AG10803 (cell line): ENCODE results near the gene LLGL2.

Experiments
- DNase-seq: peaks from one replicate; pipeline ENCODE4 v3.0.0; 2010; ENCODE audit warnings: low read depth
- H3K4me3 ChIP-seq: 2 replicates; pipeline ENCODE4 v1.5.1; 2011; ENCODE audit warnings: mild to moderate bottlenecking, low read length, control low read depth
- TF ChIP-seq, protein P1 (sequence below): conservative IDR thresholded peaks from 2 replicates; pipeline ENCODE4 v1.5.1; 2011; ENCODE audit warnings: mild to moderate bottlenecking, low read length, control low read depth, inconsistent platforms

The LLGL2 gene

DNA sequence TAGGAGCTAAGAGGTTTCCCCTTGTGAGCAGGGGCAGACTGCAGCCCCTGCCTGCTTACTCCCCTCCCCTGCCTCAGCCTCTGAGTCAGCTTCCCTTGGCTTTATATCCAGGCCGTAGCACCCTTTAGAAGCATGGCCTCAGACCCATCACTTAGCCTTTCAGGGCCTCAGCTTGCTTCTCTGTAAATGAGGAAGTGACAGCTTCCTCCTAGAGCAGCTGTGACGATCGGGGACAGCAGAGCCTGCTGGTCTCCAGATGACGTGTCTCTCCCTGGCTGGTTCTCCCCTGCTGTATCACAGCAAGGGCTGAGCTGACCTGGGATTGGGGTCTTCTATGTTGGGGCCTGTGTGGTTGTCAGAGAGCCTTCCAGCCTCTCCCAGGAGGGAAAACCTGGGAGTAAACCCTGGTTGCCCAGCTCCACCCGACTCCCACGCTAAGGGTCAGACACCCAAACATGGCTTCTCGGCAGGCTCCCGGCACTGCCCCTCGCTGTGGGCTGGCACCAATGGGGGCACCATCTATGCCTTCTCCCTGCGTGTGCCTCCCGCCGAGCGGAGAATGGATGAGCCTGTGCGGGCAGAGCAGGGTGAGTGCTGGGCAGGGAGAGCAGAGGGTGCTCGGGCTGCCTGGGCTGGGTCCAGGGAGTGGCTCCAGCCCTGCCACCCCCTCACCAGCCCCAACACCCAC lies 45.8 kb downstream of the LLGL2 start:
- H3K4me3 ChIP-seq, result no peak overlapping the region
- TF ChIP-seq, protein P1, sequence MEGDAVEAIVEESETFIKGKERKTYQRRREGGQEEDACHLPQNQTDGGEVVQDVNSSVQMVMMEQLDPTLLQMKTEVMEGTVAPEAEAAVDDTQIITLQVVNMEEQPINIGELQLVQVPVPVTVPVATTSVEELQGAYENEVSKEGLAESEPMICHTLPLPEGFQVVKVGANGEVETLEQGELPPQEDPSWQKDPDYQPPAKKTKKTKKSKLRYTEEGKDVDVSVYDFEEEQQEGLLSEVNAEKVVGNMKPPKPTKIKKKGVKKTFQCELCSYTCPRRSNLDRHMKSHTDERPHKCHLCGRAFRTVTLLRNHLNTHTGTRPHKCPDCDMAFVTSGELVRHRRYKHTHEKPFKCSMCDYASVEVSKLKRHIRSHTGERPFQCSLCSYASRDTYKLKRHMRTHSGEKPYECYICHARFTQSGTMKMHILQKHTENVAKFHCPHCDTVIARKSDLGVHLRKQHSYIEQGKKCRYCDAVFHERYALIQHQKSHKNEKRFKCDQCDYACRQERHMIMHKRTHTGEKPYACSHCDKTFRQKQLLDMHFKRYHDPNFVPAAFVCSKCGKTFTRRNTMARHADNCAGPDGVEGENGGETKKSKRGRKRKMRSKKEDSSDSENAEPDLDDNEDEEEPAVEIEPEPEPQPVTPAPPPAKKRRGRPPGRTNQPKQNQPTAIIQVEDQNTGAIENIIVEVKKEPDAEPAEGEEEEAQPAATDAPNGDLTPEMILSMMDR, result no peak
- no peak for DNase-seq

DNA sequence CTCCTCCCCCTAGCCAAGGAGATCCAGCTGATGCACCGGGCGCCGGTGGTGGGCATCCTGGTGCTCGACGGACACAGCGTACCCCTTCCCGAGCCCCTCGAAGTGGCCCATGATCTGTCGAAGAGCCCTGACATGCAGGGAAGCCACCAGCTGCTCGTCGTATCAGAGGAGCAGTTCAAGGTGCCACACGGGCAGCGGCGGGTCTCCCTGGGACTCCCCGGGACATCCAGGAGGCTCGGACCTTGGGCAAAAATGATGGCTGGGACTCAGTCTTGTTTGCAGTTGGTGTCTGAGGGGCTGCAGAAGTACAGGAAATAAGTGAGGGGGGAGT lies 46.4 kb downstream of the LLGL2 start:
- TF ChIP-seq, protein P1, result no peak
- no peak overlapping the region for H3K4me3 ChIP-seq
- no peak for DNase-seq

DNA sequence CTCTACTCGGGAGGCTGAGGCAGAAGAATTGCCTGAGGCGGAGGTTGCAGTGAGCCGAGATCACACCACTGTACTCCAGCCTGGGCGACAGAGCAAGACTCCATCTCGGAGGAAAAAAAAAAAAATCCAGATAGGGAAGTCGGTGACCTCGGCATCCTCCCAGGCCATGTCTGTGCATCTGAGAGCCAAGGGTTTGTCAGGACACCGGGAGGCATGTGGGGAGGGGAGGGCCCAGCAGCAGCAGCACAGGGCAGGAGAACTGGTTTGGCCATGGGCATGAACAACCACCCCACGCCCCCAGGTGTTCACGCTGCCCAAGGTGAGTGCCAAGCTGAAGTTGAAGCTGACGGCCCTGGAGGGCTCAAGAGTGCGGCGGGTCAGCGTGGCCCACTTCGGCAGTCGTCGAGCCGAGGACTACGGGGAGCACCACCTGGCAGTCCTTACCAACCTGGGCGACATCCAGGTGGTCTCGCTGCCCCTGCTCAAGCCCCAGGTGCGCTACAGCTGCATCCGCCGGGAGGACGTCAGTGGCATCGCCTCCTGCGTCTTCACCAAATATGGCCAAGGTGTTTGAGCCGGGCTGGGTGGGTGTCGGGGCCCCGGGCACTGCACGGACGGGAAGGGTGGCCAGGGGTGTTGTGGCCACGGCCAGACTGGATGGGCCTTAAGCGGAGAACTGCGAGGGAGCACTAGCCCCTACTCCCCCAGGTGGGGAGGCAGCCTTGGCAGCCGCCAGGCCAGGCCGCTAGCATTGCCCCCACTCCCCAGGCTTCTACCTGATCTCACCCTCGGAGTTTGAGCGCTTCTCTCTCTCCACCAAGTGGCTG lies 47.4 kb downstream of the LLGL2 start:
- TF ChIP-seq, protein P1, result no peak
- H3K4me3 ChIP-seq, result no peak overlapping the region
- no peak for DNase-seq

DNA sequence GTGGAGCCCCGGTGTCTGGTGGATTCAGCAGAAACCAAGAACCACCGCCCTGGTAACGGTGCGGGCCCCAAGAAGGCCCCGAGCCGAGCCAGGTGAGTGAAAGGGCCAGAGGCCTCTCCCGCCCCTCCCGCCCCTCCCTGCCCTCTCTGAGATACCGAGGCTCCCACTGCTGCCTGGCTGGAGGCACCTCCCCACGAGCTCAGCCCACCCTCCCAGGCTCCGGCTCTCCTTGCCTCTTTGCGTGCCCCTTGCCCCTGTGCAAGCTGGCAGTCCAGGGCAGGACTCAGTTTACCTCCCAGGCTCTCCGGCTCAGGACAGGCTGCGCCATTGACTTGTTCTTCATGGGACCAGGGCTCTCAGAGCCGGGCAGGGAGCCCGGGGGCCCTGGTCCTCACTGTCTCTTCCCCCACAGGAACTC lies 48.1 kb downstream of the LLGL2 start:
- H3K4me3 ChIP-seq, result no peak overlapping the region
- TF ChIP-seq, protein P1, result no peak
- DNase-seq, result no peak

DNA sequence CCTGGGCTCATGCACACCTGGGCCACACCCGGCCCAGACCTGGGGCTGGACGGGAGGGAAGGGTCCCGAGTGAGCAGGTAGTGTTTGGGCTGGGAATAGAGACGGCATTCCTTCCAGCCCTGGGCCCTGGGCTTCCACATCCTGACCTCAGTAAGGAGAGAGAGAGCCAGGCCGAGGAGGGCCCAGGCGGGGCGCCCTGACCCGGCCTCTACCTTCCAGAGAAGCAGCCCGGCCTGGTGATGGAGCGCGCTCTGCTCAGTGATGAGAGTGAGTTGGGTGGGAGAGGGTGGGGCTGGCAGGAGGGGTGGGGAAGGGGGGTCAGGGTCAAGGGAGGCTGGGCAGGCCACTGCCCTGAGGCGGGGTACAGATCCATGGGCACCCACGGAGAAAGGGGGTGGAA lies 48.5 kb downstream of the LLGL2 start:
- DNase-seq, result no peak
- TF ChIP-seq, protein P1, result no peak
- no peak overlapping the region for H3K4me3 ChIP-seq

DNA sequence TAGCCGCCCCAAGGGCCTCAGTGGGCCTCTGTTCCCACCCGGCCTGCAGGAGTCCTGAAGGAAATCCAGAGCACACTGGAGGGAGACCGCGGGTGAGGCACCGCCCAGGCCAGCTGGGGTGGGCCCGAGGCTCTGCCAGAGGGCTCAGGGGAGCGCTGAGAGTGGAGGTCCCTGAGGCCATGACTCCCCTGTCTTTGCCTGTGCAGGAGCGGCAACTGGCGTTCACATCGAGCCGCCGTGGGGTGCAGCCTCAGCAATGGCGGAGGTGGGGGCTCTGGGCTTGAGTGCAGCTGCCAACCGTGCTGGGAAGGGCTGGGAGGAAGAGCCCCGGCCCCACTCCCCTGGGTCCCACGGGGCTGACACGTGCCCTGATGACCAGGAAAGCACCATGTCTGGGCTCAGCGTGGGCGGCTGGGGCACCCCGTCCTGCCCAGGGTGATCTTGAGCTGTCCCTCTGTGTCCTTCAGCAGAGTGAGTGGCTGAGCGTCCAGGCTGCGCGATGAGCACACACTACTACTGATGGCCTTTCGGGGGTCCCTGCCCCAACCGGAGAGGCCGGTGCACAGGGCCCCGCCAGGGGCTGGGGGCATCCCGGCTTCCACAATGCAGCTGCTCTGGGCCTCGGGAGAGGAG lies 49.0 kb downstream of the LLGL2 start:
- DNase-seq, result no peak
- TF ChIP-seq, protein P1, result no peak

More for the DNA sequence above, 49.0 kb downstream of the LLGL2 start:
- no peak overlapping the region for H3K4me3 ChIP-seq
